Measurements from ENCODE around the gene FAM168B. TPM values are rescaled to one million over a fixed set of nuclear protein-coding genes. Genes with fewer than 3 reads are reported as not detected.
A peak's percentile ranks its signal among the peaks of the same experiment; 100 is the strongest.

FAM168B gene
- polyA plus RNA-seq (2012; ENCODE audit: low read depth, missing spikeins) = 39.7 TPM

DNA sequence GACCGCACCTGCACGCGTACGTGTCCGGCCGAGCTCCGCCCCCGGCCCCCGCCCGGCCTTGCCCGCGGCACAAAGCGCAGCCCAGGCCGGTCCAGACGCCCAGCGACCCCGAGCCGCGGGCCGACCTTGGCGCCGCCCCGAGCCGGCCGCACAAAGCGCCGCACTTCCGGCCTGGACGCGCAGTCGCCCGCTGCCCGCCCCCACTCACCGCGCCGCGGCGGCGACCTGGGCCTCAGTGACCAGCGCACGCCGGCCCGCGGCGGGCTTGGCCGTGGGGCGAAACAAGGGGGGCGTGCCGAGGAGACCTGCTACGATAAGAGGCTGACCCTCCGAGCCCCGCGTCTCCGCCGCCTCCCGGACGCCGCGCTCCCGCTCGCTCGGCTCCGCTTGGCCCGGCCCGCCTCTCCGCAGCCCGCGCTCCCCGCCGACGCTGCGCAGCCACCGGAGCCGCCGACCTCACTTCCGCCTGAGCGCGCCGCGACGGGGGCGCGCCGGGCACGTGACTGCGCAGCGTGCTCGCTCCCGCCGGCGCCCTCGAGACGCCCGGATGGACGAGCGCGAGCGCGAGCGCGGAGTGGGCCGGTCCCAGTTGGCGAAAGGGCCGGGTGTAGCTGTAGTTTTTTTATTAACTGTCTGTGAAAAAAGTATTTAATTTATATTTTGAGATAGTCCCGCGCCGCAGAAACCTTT lies at the start of gene FAM168B:
TSS of gene FAM168B (minus strand) at position 455 of the 690 bp plus-strand sequence. CDS start 10,814 bp downstream, outside the sequence.
- FAIRE-seq (peak; percentile 100), DNase-seq (ENCODE audit: insufficient read length, low spot score) (peak; percentile 91)
- TF ChIP-seq PAX5 (IDR thresholded peaks at IDR 0.05; ENCODE audit: insufficient read depth, low read length, severe bottlenecking) (peak; percentile 95), POU2F2 (IDR thresholded peaks at IDR 0.05; ENCODE audit: low read depth, low read length) (no peak), POLR2AphosphoS5 (IDR thresholded peaks at IDR 0.05; ENCODE audit: low read depth, low read length) (0 out of 2 replicates have a peak, but pooled peaks have one; percentile 41), SPI1 (IDR thresholded peaks at IDR 0.05; ENCODE audit: low read depth, low read length) (peak; percentile 42; the same call in 1 of the 2 replicates), POLR2A (IDR thresholded peaks at IDR 0.05; ENCODE audit: low read depth, low read length) (peak; percentile 62), TAF1 (IDR thresholded peaks at IDR 0.05; ENCODE audit: low read depth, low read length) (peak; percentile 22; the same call in 1 of the 2 replicates)

DNA sequence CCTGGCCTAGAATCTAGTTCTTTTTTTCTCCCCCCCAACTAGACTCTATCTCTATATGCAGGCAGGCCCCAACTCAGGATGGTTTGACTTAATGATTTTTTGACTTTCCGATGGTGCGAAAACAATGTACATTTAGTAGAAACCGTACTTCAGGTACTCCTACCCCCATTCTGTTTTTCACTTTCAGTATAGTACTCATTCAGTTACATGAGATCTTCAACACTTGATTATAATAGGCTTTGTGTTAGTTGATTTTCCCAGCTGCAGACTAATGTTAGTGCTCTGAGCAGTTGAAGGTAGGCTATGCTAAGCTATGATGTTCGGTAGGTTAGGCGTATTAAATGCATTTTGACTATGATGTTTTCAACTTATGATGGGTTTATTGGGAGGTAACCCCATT lies 49.6 kb upstream of the FAM168B start:
- no peak for DNase-seq (ENCODE audit: insufficient read length, low spot score)
- FAIRE-seq = no peak
- TF ChIP-seq TAF1 (IDR thresholded peaks at IDR 0.05; ENCODE audit: low read depth, low read length) (no peak), POLR2AphosphoS5 (IDR thresholded peaks at IDR 0.05; ENCODE audit: low read depth, low read length) (no peak), PAX5 (IDR thresholded peaks at IDR 0.05; ENCODE audit: insufficient read depth, low read length, severe bottlenecking) (no peak), POU2F2 (IDR thresholded peaks at IDR 0.05; ENCODE audit: low read depth, low read length) (no peak), SPI1 (IDR thresholded peaks at IDR 0.05; ENCODE audit: low read depth, low read length) (no peak), POLR2A (IDR thresholded peaks at IDR 0.05; ENCODE audit: low read depth, low read length) (no peak)

DNA sequence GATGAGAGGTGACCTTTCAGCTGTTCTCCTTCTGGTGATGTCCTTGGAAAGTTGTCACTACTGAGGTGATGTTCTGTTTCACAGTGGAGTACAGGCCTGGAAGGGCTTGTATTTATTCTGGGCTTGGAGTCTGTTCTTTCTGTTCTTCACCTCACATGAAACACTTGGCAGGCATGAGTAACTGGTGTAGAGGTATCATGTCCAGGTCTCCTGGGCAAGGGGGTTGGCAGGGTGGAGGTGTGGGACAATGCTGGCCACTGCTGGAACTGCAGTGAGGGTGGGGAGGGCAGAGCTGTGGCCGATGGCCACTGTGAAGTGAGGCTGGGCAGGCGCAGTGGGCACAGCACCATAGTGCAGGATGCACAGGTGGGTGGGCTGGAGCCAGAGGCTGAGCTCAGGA lies 47.3 kb upstream of the FAM168B start:
- FAIRE-seq (no peak), DNase-seq (ENCODE audit: insufficient read length, low spot score) (no peak)
- TF ChIP-seq SPI1 (IDR thresholded peaks at IDR 0.05; ENCODE audit: low read depth, low read length) = no peak
- no peak for TF ChIP-seq TAF1 (IDR thresholded peaks at IDR 0.05; ENCODE audit: low read depth, low read length)
- no peak for TF ChIP-seq POLR2AphosphoS5 (IDR thresholded peaks at IDR 0.05; ENCODE audit: low read depth, low read length)
- TF ChIP-seq POU2F2 (IDR thresholded peaks at IDR 0.05; ENCODE audit: low read depth, low read length) = no peak
- TF ChIP-seq POLR2A (IDR thresholded peaks at IDR 0.05; ENCODE audit: low read depth, low read length) = no peak
- no peak for TF ChIP-seq PAX5 (IDR thresholded peaks at IDR 0.05; ENCODE audit: insufficient read depth, low read length, severe bottlenecking)

- no peak for TF ChIP-seq POLR2AphosphoS5 (IDR thresholded peaks at IDR 0.05; ENCODE audit: low read depth, low read length)
- no peak for TF ChIP-seq POU2F2 (IDR thresholded peaks at IDR 0.05; ENCODE audit: low read depth, low read length)
- TF ChIP-seq SPI1 (IDR thresholded peaks at IDR 0.05; ENCODE audit: low read depth, low read length) = no peak
- no peak for TF ChIP-seq POLR2A (IDR thresholded peaks at IDR 0.05; ENCODE audit: low read depth, low read length)
- no peak for TF ChIP-seq PAX5 (IDR thresholded peaks at IDR 0.05; ENCODE audit: insufficient read depth, low read length, severe bottlenecking)
- TF ChIP-seq TAF1 (IDR thresholded peaks at IDR 0.05; ENCODE audit: low read depth, low read length) = no peak
- DNase-seq (ENCODE audit: insufficient read length, low spot score) (no peak), FAIRE-seq (no peak)
Measured at GRCh38 chr2:131132729-131133128, 39.5 kb upstream of the FAM168B start.

- no peak for TF ChIP-seq POU2F2 (IDR thresholded peaks at IDR 0.05; ENCODE audit: low read depth, low read length)
- no peak for TF ChIP-seq TAF1 (IDR thresholded peaks at IDR 0.05; ENCODE audit: low read depth, low read length)
- no peak for TF ChIP-seq SPI1 (IDR thresholded peaks at IDR 0.05; ENCODE audit: low read depth, low read length)
- TF ChIP-seq PAX5 (IDR thresholded peaks at IDR 0.05; ENCODE audit: insufficient read depth, low read length, severe bottlenecking) = no peak
- no peak for TF ChIP-seq POLR2AphosphoS5 (IDR thresholded peaks at IDR 0.05; ENCODE audit: low read depth, low read length)
- no peak for TF ChIP-seq POLR2A (IDR thresholded peaks at IDR 0.05; ENCODE audit: low read depth, low read length)
- DNase-seq (ENCODE audit: insufficient read length, low spot score) (no peak), FAIRE-seq (no peak)
Measured at GRCh38 chr2:131130298-131130596, 37.0 kb upstream of the FAM168B start.

DNA sequence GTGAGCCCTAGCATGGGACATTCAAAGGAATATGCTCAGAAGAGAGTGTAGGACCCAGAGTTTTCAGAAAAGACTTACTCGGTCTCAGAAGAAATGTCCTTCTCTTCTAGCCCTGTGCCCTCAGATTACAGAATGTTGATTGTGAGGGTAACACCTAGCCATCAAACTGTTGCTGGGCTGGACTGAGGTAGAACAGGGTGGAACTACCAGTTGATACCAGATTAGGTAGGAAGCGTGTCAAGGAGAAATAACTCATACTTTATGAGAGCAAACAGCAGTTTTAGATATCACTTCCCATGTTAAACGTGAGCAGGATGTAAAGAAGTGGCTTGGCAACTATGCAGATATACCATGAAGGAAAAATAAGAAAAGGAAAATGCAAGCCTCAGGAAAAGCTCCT lies 34.7 kb upstream of the FAM168B start:
- TF ChIP-seq POU2F2 (IDR thresholded peaks at IDR 0.05; ENCODE audit: low read depth, low read length) = no peak
- TF ChIP-seq POLR2AphosphoS5 (IDR thresholded peaks at IDR 0.05; ENCODE audit: low read depth, low read length) = no peak
- FAIRE-seq = no peak

DNA sequence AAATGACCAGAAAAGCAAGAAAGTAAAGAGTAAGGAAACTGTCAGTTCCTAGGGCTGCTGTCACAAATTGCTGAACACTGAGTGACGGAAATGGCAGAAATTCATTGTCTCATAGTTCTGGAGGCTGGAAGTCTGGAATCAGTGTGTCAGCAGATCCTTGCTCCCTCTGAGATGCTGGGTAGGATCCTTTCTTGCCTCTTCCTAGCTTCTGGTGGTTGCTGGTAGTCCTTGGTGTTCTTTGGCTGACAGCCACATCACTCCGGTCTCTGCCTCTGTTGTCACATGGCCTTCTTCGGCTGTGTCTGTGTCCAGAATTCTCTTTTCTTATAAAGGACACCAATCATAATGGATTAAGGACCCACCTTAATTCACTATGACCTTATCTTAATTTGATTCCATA lies 33.8 kb upstream of the FAM168B start:
- FAIRE-seq (no peak), DNase-seq (ENCODE audit: insufficient read length, low spot score) (no peak)
- TF ChIP-seq SPI1 (IDR thresholded peaks at IDR 0.05; ENCODE audit: low read depth, low read length) (no peak), POLR2A (IDR thresholded peaks at IDR 0.05; ENCODE audit: low read depth, low read length) (no peak), POU2F2 (IDR thresholded peaks at IDR 0.05; ENCODE audit: low read depth, low read length) (no peak), TAF1 (IDR thresholded peaks at IDR 0.05; ENCODE audit: low read depth, low read length) (no peak), PAX5 (IDR thresholded peaks at IDR 0.05; ENCODE audit: insufficient read depth, low read length, severe bottlenecking) (no peak), POLR2AphosphoS5 (IDR thresholded peaks at IDR 0.05; ENCODE audit: low read depth, low read length) (no peak)

More for the DNA sequence above, 34.7 kb upstream of the FAM168B start:
- no peak for DNase-seq (ENCODE audit: insufficient read length, low spot score)

GRCh38 chr2:131126436-131126835 lies 33.2 kb upstream of the FAM168B start:
- no peak for FAIRE-seq
- no peak for TF ChIP-seq TAF1 (IDR thresholded peaks at IDR 0.05; ENCODE audit: low read depth, low read length)
- TF ChIP-seq POU2F2 (IDR thresholded peaks at IDR 0.05; ENCODE audit: low read depth, low read length) = no peak
- TF ChIP-seq PAX5 (IDR thresholded peaks at IDR 0.05; ENCODE audit: insufficient read depth, low read length, severe bottlenecking) = no peak
- TF ChIP-seq POLR2A (IDR thresholded peaks at IDR 0.05; ENCODE audit: low read depth, low read length) = no peak
- no peak for TF ChIP-seq POLR2AphosphoS5 (IDR thresholded peaks at IDR 0.05; ENCODE audit: low read depth, low read length)
- no peak for TF ChIP-seq SPI1 (IDR thresholded peaks at IDR 0.05; ENCODE audit: low read depth, low read length)
- no peak for DNase-seq (ENCODE audit: insufficient read length, low spot score)

GRCh38 chr2:131125195-131125757 lies 32.0 kb upstream of the FAM168B start:
- no peak for TF ChIP-seq TAF1 (IDR thresholded peaks at IDR 0.05; ENCODE audit: low read depth, low read length)
- no peak for TF ChIP-seq SPI1 (IDR thresholded peaks at IDR 0.05; ENCODE audit: low read depth, low read length)
- TF ChIP-seq POU2F2 (IDR thresholded peaks at IDR 0.05; ENCODE audit: low read depth, low read length) = no peak
- no peak for TF ChIP-seq PAX5 (IDR thresholded peaks at IDR 0.05; ENCODE audit: insufficient read depth, low read length, severe bottlenecking)
- TF ChIP-seq POLR2A (IDR thresholded peaks at IDR 0.05; ENCODE audit: low read depth, low read length) = no peak
- no peak for TF ChIP-seq POLR2AphosphoS5 (IDR thresholded peaks at IDR 0.05; ENCODE audit: low read depth, low read length)
- no peak for DNase-seq (ENCODE audit: insufficient read length, low spot score)
- no peak for FAIRE-seq
